WTC11 (cell line): ENCODE measurements around the gene EMP1. TPM values are rescaled to one million over a fixed set of nuclear protein-coding genes. Genes with fewer than 3 reads are reported as not detected.

Experiments
- ATAC-seq: fragments of 200-7000 bp; cut with Tn5 transposase; 2 replicates; pipeline ENCODE4 v1.10.0; 2021; ENCODE audit warnings: mild to moderate bottlenecking, moderate library complexity
- CTCF ChIA-PET: fragments of 300-600 bp; sonication (Branson Sonifier 250); formaldehyde crosslinking; loops from one replicate; lab custom pipeline; 2021; ENCODE audit warnings: antibody characterized with exemption; lab: Charles Lee
- POLR2A ChIA-PET: fragments of 350-600 bp; sonication (Branson Sonifier 250); formaldehyde crosslinking; loops from one replicate; lab custom pipeline; 2021; ENCODE audit warnings: antibody characterized with exemption; lab: Charles Lee
- DNase-seq: peaks from one replicate; pipeline ENCODE4 v3.0.0; 2021; ENCODE audit warnings: low spot score
- H3K27ac Mint-ChIP-seq: 2 replicates; pipeline ENCODE4 v1.8.0; 2021; ENCODE audit warnings: mixed read lengths
- H3K27me3 Mint-ChIP-seq: 2 replicates; pipeline ENCODE4 v1.8.0; 2021; ENCODE audit warnings: low read depth, mild to moderate bottlenecking, moderate library complexity, mixed read lengths
- H3K36me3 Mint-ChIP-seq: 2 replicates; pipeline ENCODE4 v1.8.0; 2021; ENCODE audit warnings: mixed read lengths
- H3K4me1 Mint-ChIP-seq: 2 replicates; pipeline ENCODE4 v1.8.0; 2022; ENCODE audit warnings: mixed read lengths
- H3K4me3 Mint-ChIP-seq: 2 replicates; pipeline ENCODE4 v1.8.0; 2021; ENCODE audit warnings: mild to moderate bottlenecking, moderate library complexity, mixed read lengths
- H3K9me3 Mint-ChIP-seq: 2 replicates; pipeline ENCODE4 v1.8.0; 2021; ENCODE audit warnings: mixed read lengths
- ATF2 ChIP-seq: sonication (generic); formaldehyde crosslinking; IDR thresholded peaks from 2 replicates; pipeline ENCODE4 v1.8.1; 2022; ENCODE audit warnings: low read depth, missing genetic modification reagents, borderline replicate concordance
- CTCF ChIP-seq: fragments of 200-600 bp; IDR thresholded peaks from 2 replicates; pipeline ENCODE4 v1.8.0; 2022; ENCODE audit warnings: antibody characterized with exemption
- ESRRA ChIP-seq: sonication (generic); formaldehyde crosslinking; IDR thresholded peaks from 2 replicates; pipeline ENCODE4 v1.8.1; 2022; ENCODE audit warnings: mild to moderate bottlenecking, missing genetic modification reagents, borderline replicate concordance
- FOXJ3 ChIP-seq: sonication (generic); formaldehyde crosslinking; IDR thresholded peaks from 2 replicates; pipeline ENCODE4 v1.9.0; 2021; ENCODE audit warnings: missing genetic modification reagents, mild to moderate bottlenecking, borderline replicate concordance
- GABPB1 ChIP-seq: sonication (generic); formaldehyde crosslinking; IDR thresholded peaks from 2 replicates; pipeline ENCODE4 v1.8.1; 2023; ENCODE audit warnings: mild to moderate bottlenecking, missing genetic modification reagents
- GRHL2 ChIP-seq: fragments of 250-450 bp; sonication (Bioruptor Pico); IDR thresholded peaks from 2 replicates; pipeline ENCODE4 v1.8.0; 2022; ENCODE audit warnings: mild to moderate bottlenecking, moderate library complexity; ENCODE audit not compliant: insufficient replicate concordance, severe bottlenecking
- IRF2 ChIP-seq: sonication (generic); formaldehyde crosslinking; IDR thresholded peaks from 2 replicates; pipeline ENCODE4 v1.8.0; 2022; ENCODE audit warnings: low read depth, missing genetic modification reagents, borderline replicate concordance
- JAZF1 ChIP-seq: fragments of 250-450 bp; sonication (Bioruptor Pico); IDR thresholded peaks from 2 replicates; pipeline ENCODE4 v1.9.0; 2021; ENCODE audit warnings: moderate library complexity, mild to moderate bottlenecking, inconsistent platforms
- KAT7 ChIP-seq: sonication (generic); formaldehyde crosslinking; IDR thresholded peaks from 2 replicates; pipeline ENCODE4 v1.8.1; 2023; ENCODE audit warnings: missing genetic modification reagents, mild to moderate bottlenecking, borderline replicate concordance
- NFE2L1 ChIP-seq: sonication (generic); formaldehyde crosslinking; IDR thresholded peaks from 2 replicates; pipeline ENCODE4 v1.8.1; 2023; ENCODE audit warnings: missing genetic modification reagents
- NFYB ChIP-seq: sonication (generic); formaldehyde crosslinking; conservative IDR thresholded peaks from 2 replicates; pipeline ENCODE4 v1.8.0; 2022; ENCODE audit warnings: low read depth, missing genetic modification reagents
- PRRX2 ChIP-seq: fragments of 250-450 bp; sonication (Bioruptor Pico); IDR thresholded peaks from 2 replicates; pipeline ENCODE4 v1.8.0; 2021; ENCODE audit warnings: mild to moderate bottlenecking
- SMAD4 ChIP-seq: sonication (generic); formaldehyde crosslinking; IDR thresholded peaks from 2 replicates; pipeline ENCODE4 v1.8.0; 2022; ENCODE audit warnings: mild to moderate bottlenecking, missing genetic modification reagents
- TEAD4 ChIP-seq: sonication (generic); formaldehyde crosslinking; IDR thresholded peaks from 2 replicates; pipeline ENCODE4 v1.8.0; 2022; ENCODE audit warnings: mild to moderate bottlenecking, missing genetic modification reagents
- TP53 ChIP-seq: sonication (generic); formaldehyde crosslinking; IDR thresholded peaks from 2 replicates; pipeline ENCODE4 v1.8.1; 2023; ENCODE audit warnings: mild to moderate bottlenecking, missing genetic modification reagents
- ZBTB21 ChIP-seq: sonication (generic); formaldehyde crosslinking; IDR thresholded peaks from 2 replicates; pipeline ENCODE4 v1.8.1; 2023; ENCODE audit warnings: mild to moderate bottlenecking, missing genetic modification reagents, borderline replicate concordance
- ZBTB43 ChIP-seq: sonication (generic); formaldehyde crosslinking; IDR thresholded peaks from 2 replicates; pipeline ENCODE4 v1.8.1; 2023; ENCODE audit warnings: mild to moderate bottlenecking, missing genetic modification reagents
- ZMAT4 ChIP-seq: fragments of 250-450 bp; sonication (Bioruptor Pico); IDR thresholded peaks from 2 replicates; pipeline ENCODE4 v1.9.0; 2021; ENCODE audit warnings: mild to moderate bottlenecking
- ZNF138 ChIP-seq: sonication (generic); formaldehyde crosslinking; conservative IDR thresholded peaks from 2 replicates; pipeline ENCODE4 v1.8.1; 2022; ENCODE audit warnings: mild to moderate bottlenecking, moderate library complexity, missing genetic modification reagents
- ZNF219 ChIP-seq: sonication (generic); formaldehyde crosslinking; IDR thresholded peaks from 2 replicates; pipeline ENCODE4 v1.8.0; 2023; ENCODE audit warnings: missing genetic modification reagents, mild to moderate bottlenecking, borderline replicate concordance
- ZNF232 ChIP-seq: sonication (generic); formaldehyde crosslinking; IDR thresholded peaks from 2 replicates; pipeline ENCODE4 v1.8.0; 2022; ENCODE audit warnings: mild to moderate bottlenecking, missing genetic modification reagents
- ZNF263 ChIP-seq: sonication (generic); formaldehyde crosslinking; IDR thresholded peaks from 2 replicates; pipeline ENCODE4 v1.8.1; 2022; ENCODE audit warnings: low read depth, mild to moderate bottlenecking, moderate library complexity, missing genetic modification reagents
- ZNF396 ChIP-seq: fragments of 250-450 bp; sonication (Bioruptor Pico); IDR thresholded peaks from 2 replicates; pipeline ENCODE4 v1.8.0; 2021; ENCODE audit warnings: mild to moderate bottlenecking, moderate library complexity, borderline replicate concordance
- ZNF416 ChIP-seq: fragments of 250-450 bp; sonication (Bioruptor Pico); IDR thresholded peaks from 2 replicates; pipeline ENCODE4 v1.9.0; 2021; ENCODE audit warnings: mild to moderate bottlenecking, inconsistent platforms
- ZNF425 ChIP-seq: fragments of 250-450 bp; sonication (Bioruptor Pico); conservative IDR thresholded peaks from 2 replicates; pipeline ENCODE4 v1.9.0; 2021; ENCODE audit warnings: mild to moderate bottlenecking
- ZSCAN18 ChIP-seq: fragments of 250-450 bp; sonication (Bioruptor Pico); IDR thresholded peaks from 2 replicates; pipeline ENCODE4 v2.1.2; 2022; ENCODE audit warnings: mild to moderate bottlenecking, moderate library complexity
- total RNA-seq: library from RNA; stranded (reverse); gene quantifications from 3 replicates; pipeline ENCODE4 v1.2.3, GENCODE V29; 2021

Gene EMP1
- total RNA-seq, 1 experiment from 2014 or later, result 1.4 TPM

GRCh38 chr12:13242936-13243335 lies 46.4 kb downstream of the EMP1 start:
- DNase-seq (no peak), ATAC-seq (no peak)
- H3K4me1 Mint-ChIP-seq, result no peaks in the 10 kb centered on the region
- H3K9me3 Mint-ChIP-seq, result peaks cover 3% of the 10 kb centered on the region; the same call in 1 of the 2 replicates
- no peaks in the 10 kb centered on the region; the same call in 1 of the 2 replicates for H3K27me3 Mint-ChIP-seq
- no peak overlapping the region for H3K27ac Mint-ChIP-seq
- H3K4me3 Mint-ChIP-seq, result no peak overlapping the region
- CTCF ChIA-PET, result no interaction called here
- no peak for TF ChIP-seq FOXJ3 (CRISPR knock-in tag)
- TF ChIP-seq ZSCAN18 (CRISPR knock-in tag), result no peak
- no peak for TF ChIP-seq ZNF138 (CRISPR knock-in tag)
- TF ChIP-seq ZNF425, result no peak
- TF ChIP-seq ZBTB21, result no peak
- no peak for TF ChIP-seq SMAD4 (CRISPR knock-in tag)
- no peak for TF ChIP-seq KAT7 (CRISPR knock-in tag)
- no peak for TF ChIP-seq TP53 (CRISPR knock-in tag)
- no peak for TF ChIP-seq ZNF263
- TF ChIP-seq IRF2 (CRISPR knock-in tag), result no peak
- TF ChIP-seq ZNF232 (CRISPR knock-in tag), result no peak
- no peak for TF ChIP-seq CTCF
- no peak for TF ChIP-seq ZNF396 (CRISPR knock-in tag)
- no peak for TF ChIP-seq ZBTB43 (CRISPR knock-in tag)
- no peak for TF ChIP-seq ESRRA (CRISPR knock-in tag)
- no peak for TF ChIP-seq ATF2
- TF ChIP-seq NFE2L1, result no peak
- no peak for TF ChIP-seq ZNF219
- no peak for TF ChIP-seq GABPB1 (CRISPR knock-in tag)
- POLR2A ChIA-PET, result no interaction called here
- no peaks in the 10 kb centered on the region for H3K36me3 Mint-ChIP-seq

- CTCF ChIA-PET, result no interaction called here
- TF ChIP-seq NFYB (CRISPR knock-in tag) (no peak), ZMAT4 (no peak), ZNF138 (CRISPR knock-in tag) (no peak), TEAD4 (no peak), ZNF232 (CRISPR knock-in tag) (no peak), ZNF416 (CRISPR knock-in tag) (no peak), GRHL2 (CRISPR knock-in tag) (no peak), JAZF1 (CRISPR knock-in tag) (no peak), ZBTB43 (CRISPR knock-in tag) (no peak), PRRX2 (CRISPR knock-in tag) (no peak), ZSCAN18 (CRISPR knock-in tag) (no peak)
These were observed 47.1 kb downstream of the EMP1 start for GRCh38 chr12:13243516-13244070.

More at GRCh38 chr12:13243516-13244070, 47.1 kb downstream of the EMP1 start:
- no peaks in the 10 kb centered on the region for H3K4me1 Mint-ChIP-seq
- no peak overlapping the region for H3K4me3 Mint-ChIP-seq
- H3K27ac Mint-ChIP-seq, result no peak overlapping the region
- peaks cover 2% of the 10 kb centered on the region; the same call in 1 of the 2 replicates for H3K27me3 Mint-ChIP-seq
- no peaks in the 10 kb centered on the region for H3K36me3 Mint-ChIP-seq
- POLR2A ChIA-PET, result no interaction called here
- H3K9me3 Mint-ChIP-seq, result peaks cover 3% of the 10 kb centered on the region; the same call in 1 of the 2 replicates
- no peak for ATAC-seq
- DNase-seq, result no peak
